PC-3 (cell line): ENCODE results near the gene AP2A1. TPM values are rescaled to one million over a fixed set of nuclear protein-coding genes. Genes with fewer than 3 reads are reported as not detected.

Experiments
- ATAC-seq: fragments of 200-7000 bp; cut with Tn5 transposase; 2 replicates; pipeline ENCODE4 v1.9.1; 2020; ENCODE audit warnings: mild to moderate bottlenecking, moderate library complexity
- BruUV-seq: library from RNA; stranded (reverse); fragments of 400-500 nt; replicated peaks from 2 replicates; lab custom pipeline; 2021; lab: Mats Ljungman, UMichigan
- CTCF ChIA-PET: fragments of 300-600 bp; sonication (Branson Sonifier 250); formaldehyde crosslinking; loops from one replicate; lab custom pipeline; 2022; ENCODE audit warnings: antibody characterized with exemption; lab: Charles Lee
- POLR2A ChIA-PET: fragments of 300-600 bp; sonication (Branson Sonifier 250); formaldehyde crosslinking; loops from one replicate; lab custom pipeline; 2022; ENCODE audit warnings: antibody characterized with exemption; ENCODE audit not compliant: unreplicated experiment; lab: Charles Lee
- DNase-seq: peaks from one replicate; pipeline ENCODE4 v3.0.0-alpha.2; 2015
- H2AFZ ChIP-seq: fragments of 300-600 bp; sonication (generic); 2 replicates; pipeline ENCODE4 v1.6.0; 2016; ENCODE audit warnings: antibody characterized with exemption, low read length
- H3F3A ChIP-seq: fragments of 300-600 bp; sonication (generic); one replicate; pipeline ENCODE4 v1.6.0; 2017; ENCODE audit warnings: antibody characterized with exemption, low read length, control low read depth, mild to moderate bottlenecking; ENCODE audit not compliant: unreplicated experiment
- H3K27ac ChIP-seq: fragments of 300-600 bp; sonication (generic); 2 replicates; pipeline ENCODE4 v1.5.1; 2016; ENCODE audit warnings: mild to moderate bottlenecking, low read length
- H3K27me3 ChIP-seq: fragments of 300-600 bp; sonication (generic); 2 replicates; pipeline ENCODE4 v1.6.1; 2016; ENCODE audit warnings: low read length, mixed read lengths
- H3K36me3 ChIP-seq: fragments of 300-600 bp; sonication (generic); 2 replicates; pipeline ENCODE4 v1.6.1; 2016; ENCODE audit warnings: low read depth, mixed run types, low read length, mixed read lengths
- H3K4me1 ChIP-seq: fragments of 300-600 bp; sonication (generic); 2 replicates; pipeline ENCODE4 v1.5.1; 2016; ENCODE audit warnings: low read length; ENCODE audit not compliant: insufficient read depth
- H3K4me2 ChIP-seq: fragments of 300-600 bp; sonication (generic); 2 replicates; pipeline ENCODE4 v1.6.0; 2016; ENCODE audit warnings: low read length
- H3K4me3 ChIP-seq: fragments of 300-600 bp; sonication (generic); 2 replicates; pipeline ENCODE4 v1.5.1; 2016; ENCODE audit warnings: mild to moderate bottlenecking, low read length, mixed read lengths
- H3K79me2 ChIP-seq: fragments of 300-600 bp; sonication (generic); 2 replicates; pipeline ENCODE4 v1.6.1; 2017; ENCODE audit warnings: low read length, mixed read lengths
- H3K9ac ChIP-seq: fragments of 300-600 bp; sonication (generic); 2 replicates; pipeline ENCODE4 v1.6.0; 2016; ENCODE audit warnings: mild to moderate bottlenecking, low read length
- H3K9me2 ChIP-seq: fragments of 300-600 bp; sonication (generic); replicated peaks from 2 replicates; pipeline ENCODE4 v1.6.1; 2016; ENCODE audit warnings: mixed run types, low read length, mixed read lengths
- H3K9me3 ChIP-seq: fragments of 300-600 bp; sonication (generic); 2 replicates; pipeline ENCODE4 v1.6.1; 2016; ENCODE audit warnings: low read length, mixed read lengths
- H4K20me1 ChIP-seq: fragments of 300-600 bp; sonication (generic); 2 replicates; pipeline ENCODE4 v1.6.1; 2016; ENCODE audit warnings: low read length, mixed read lengths
- EZH2 ChIP-seq: fragments of 300-600 bp; sonication (generic); IDR thresholded peaks from one replicate; pipeline ENCODE4 v1.6.1; 2017; ENCODE audit warnings: antibody characterized with exemption, mild to moderate bottlenecking, low read length; ENCODE audit not compliant: unreplicated experiment
- EZH2phosphoT487 ChIP-seq: fragments of 300-600 bp; sonication (generic); IDR thresholded peaks from 2 replicates; pipeline ENCODE4 v1.6.1; 2018; ENCODE audit warnings: mild to moderate bottlenecking, antibody characterized with exemption, low read length, borderline replicate concordance
- intact Hi-C: fragments of 100-400 bp; cut with micrococcal nuclease; formaldehyde crosslinking; loops from 2 replicates; pipeline ENCODE4 v1.9.0; 2023
- total RNA-seq: library from RNA; depleted of rRNA; stranded (reverse); fragments of >200 nt; gene quantifications from 2 replicates; pipeline ENCODE4 v1.2.3, GENCODE V29; 2014
- TF ChIP-seq, protein P1 (sequence below): fragments of 300-600 bp; sonication (generic); conservative IDR thresholded peaks from 2 replicates; pipeline ENCODE4 v1.5.1; 2017; ENCODE audit warnings: antibody characterized with exemption, low read depth, mild to moderate bottlenecking, low read length

Gene AP2A1
- total RNA-seq, 1 experiment from 2014 or later, result 143 TPM

- intact Hi-C loops, result no loop called here
- TF ChIP-seq, protein P1, sequence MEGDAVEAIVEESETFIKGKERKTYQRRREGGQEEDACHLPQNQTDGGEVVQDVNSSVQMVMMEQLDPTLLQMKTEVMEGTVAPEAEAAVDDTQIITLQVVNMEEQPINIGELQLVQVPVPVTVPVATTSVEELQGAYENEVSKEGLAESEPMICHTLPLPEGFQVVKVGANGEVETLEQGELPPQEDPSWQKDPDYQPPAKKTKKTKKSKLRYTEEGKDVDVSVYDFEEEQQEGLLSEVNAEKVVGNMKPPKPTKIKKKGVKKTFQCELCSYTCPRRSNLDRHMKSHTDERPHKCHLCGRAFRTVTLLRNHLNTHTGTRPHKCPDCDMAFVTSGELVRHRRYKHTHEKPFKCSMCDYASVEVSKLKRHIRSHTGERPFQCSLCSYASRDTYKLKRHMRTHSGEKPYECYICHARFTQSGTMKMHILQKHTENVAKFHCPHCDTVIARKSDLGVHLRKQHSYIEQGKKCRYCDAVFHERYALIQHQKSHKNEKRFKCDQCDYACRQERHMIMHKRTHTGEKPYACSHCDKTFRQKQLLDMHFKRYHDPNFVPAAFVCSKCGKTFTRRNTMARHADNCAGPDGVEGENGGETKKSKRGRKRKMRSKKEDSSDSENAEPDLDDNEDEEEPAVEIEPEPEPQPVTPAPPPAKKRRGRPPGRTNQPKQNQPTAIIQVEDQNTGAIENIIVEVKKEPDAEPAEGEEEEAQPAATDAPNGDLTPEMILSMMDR, result no peak
- TF ChIP-seq EZH2 (no peak), EZH2phosphoT487 (no peak)
These were observed 10.8 kb upstream of the AP2A1 start for GRCh38 chr19:49755956-49756355.

GRCh38 chr19:49758292-49758691, 8.5 kb upstream of the AP2A1 start:
- no peak overlapping the region for H3K9ac ChIP-seq
- H3K4me3 ChIP-seq, result no peak overlapping the region
- no TSS peak for BruUV-seq
- H3F3A ChIP-seq, result peaks cover 4% of the 10 kb centered on the region
- peak overlapping the region; percentile 37; the same call in 1 of the 2 replicates for H2AFZ ChIP-seq
- ATAC-seq, result peak; percentile 60
- H3K79me2 ChIP-seq, result no peaks in the 10 kb centered on the region
- H3K9me2 ChIP-seq, result no peaks in the 10 kb centered on the region
- H4K20me1 ChIP-seq, result no peaks in the 10 kb centered on the region
- H3K27ac ChIP-seq, result no peak overlapping the region
- ChIA-PET CTCF (interaction anchor here (0.8 kb wide), 1 partner anchor 79 kb away, joined by 3 read pairs; no protein-coding TSS in a partner anchor), POLR2A (interaction anchor here (0.6 kb wide), 1 partner anchor 91 kb away, joined by 3 read pairs; no protein-coding TSS in a partner anchor)
- no peaks in the 10 kb centered on the region for H3K27me3 ChIP-seq
- H3K4me2 ChIP-seq, result peak overlapping the region; percentile 4; the same call in 1 of the 2 replicates
- TF ChIP-seq EZH2phosphoT487, result no peak
- intact Hi-C loops, result no loop called here
- no peaks in the 10 kb centered on the region for H3K9me3 ChIP-seq
- H3K4me1 ChIP-seq, result no peaks in the 10 kb centered on the region
- H3K36me3 ChIP-seq, result no peaks in the 10 kb centered on the region
- peak; percentile 42 for DNase-seq

More at GRCh38 chr19:49755956-49756355, 10.8 kb upstream of the AP2A1 start:
- H3K9me3 ChIP-seq, result no peaks in the 10 kb centered on the region
- peaks cover 4% of the 10 kb centered on the region for H3F3A ChIP-seq
- no peaks in the 10 kb centered on the region for H3K36me3 ChIP-seq
- no peak overlapping the region for H3K9ac ChIP-seq
- H3K9me2 ChIP-seq, result no peaks in the 10 kb centered on the region
- H3K4me1 ChIP-seq, result no peaks in the 10 kb centered on the region
- BruUV-seq, result no TSS peak
- H2AFZ ChIP-seq, result no peak overlapping the region
- DNase-seq (no peak), ATAC-seq (no peak)
- ChIA-PET POLR2A (no interaction called here), CTCF (interaction anchor here (0.7 kb wide), 1 partner anchor 38 kb away, joined by 7 read pairs; no protein-coding TSS in a partner anchor)
- no peak overlapping the region for H3K4me2 ChIP-seq
- H3K27me3 ChIP-seq, result no peaks in the 10 kb centered on the region
- H3K4me3 ChIP-seq, result no peak overlapping the region
- H4K20me1 ChIP-seq, result no peaks in the 10 kb centered on the region
- H3K27ac ChIP-seq, result 0 out of 2 replicates have a peak overlapping the region, but pooled peaks have one; percentile 2
- H3K79me2 ChIP-seq, result no peaks in the 10 kb centered on the region

DNA sequence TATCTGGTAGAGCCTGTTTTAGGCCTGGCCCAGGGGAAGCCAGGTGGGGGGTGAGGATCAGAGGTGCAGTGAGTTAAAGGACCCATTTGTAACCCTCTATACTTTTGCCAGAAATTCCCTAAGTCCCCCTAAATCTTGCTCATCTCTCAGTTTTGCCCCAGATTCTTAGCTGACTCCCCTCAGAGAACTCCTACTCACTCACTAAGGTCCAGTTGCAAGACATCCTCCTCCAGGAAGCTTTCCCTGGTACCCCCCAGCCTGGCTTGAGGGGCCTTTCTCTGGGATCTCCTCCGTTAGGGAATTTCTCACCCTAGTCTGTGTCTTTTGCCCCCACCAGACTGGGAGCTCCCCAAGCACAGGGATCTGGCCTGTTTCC, 5.6 kb upstream of the AP2A1 start:
- no TSS peak for BruUV-seq
- ATAC-seq, result no peak
- intact Hi-C loops, result no loop called here
- ChIA-PET POLR2A (no interaction called here), CTCF (no interaction called here)
- H3K4me2 ChIP-seq, result no peak overlapping the region
- no peak overlapping the region for H3K9ac ChIP-seq
- peaks cover 11% of the 10 kb centered on the region for H3K4me1 ChIP-seq
- H3K4me3 ChIP-seq, result no peak overlapping the region
- H2AFZ ChIP-seq, result no peak overlapping the region; the same call in 1 of the 2 replicates
- no peaks in the 10 kb centered on the region for H4K20me1 ChIP-seq
- no peaks in the 10 kb centered on the region for H3K9me2 ChIP-seq
- no peaks in the 10 kb centered on the region for H3K36me3 ChIP-seq
- DNase-seq, result no peak
- no peak for TF ChIP-seq EZH2phosphoT487
- TF ChIP-seq EZH2, result no peak
- TF ChIP-seq, protein P1, result no peak
- H3F3A ChIP-seq, result peaks cover 6% of the 10 kb centered on the region
- no peak overlapping the region for H3K27ac ChIP-seq
- no peaks in the 10 kb centered on the region for H3K79me2 ChIP-seq
- no peaks in the 10 kb centered on the region for H3K27me3 ChIP-seq
- H3K9me3 ChIP-seq, result no peaks in the 10 kb centered on the region
